GM12878 (cell line): Measurements from ENCODE around the gene ETHE1.

Source experiments
- CREM ChIP-seq: IDR thresholded peaks from 2 replicates; pipeline ENCODE4 v1.6.1; 2014; ENCODE audit warnings: antibody characterized with exemption, low read depth
- CTCF ChIP-seq, 3 experiments: IDR thresholded peaks in 2 of 3; conservative IDR thresholded peaks in 1 of 3; 2 replicates each; pipeline ENCODE4 v1.5.1; 2011; ENCODE audit warnings: low read depth in 3 of 3, low read length in 3 of 3, mild to moderate bottlenecking in 3 of 3, control low read depth in 2 of 3, moderate library complexity in 2 of 3, inconsistent platforms in 1 of 3, mixed read lengths in 1 of 3; ENCODE audit not compliant: control insufficient read depth in 2 of 3, insufficient read depth in 1 of 3; ENCODE audit errors: extremely low read depth in 1 of 3
- DPF2 ChIP-seq: fragments of 450-650 bp; IDR thresholded peaks from 2 replicates; pipeline ENCODE4 v1.6.1; 2017; ENCODE audit warnings: mild to moderate bottlenecking
- EGR1 ChIP-seq, 2 experiments: IDR thresholded peaks; 1 replicate in 1 of 2; 2 replicates in 1 of 2; pipeline ENCODE4 v1.6.1; 2011 to 2012; ENCODE audit warnings: low read depth in 2 of 2, low read length in 2 of 2, borderline replicate concordance in 1 of 2, mild to moderate bottlenecking in 1 of 2, moderate library complexity in 1 of 2
- EZH2 ChIP-seq: IDR thresholded peaks from 2 replicates; pipeline ENCODE4 v1.6.1; 2012; ENCODE audit warnings: low read depth, mild to moderate bottlenecking, control low read depth, inconsistent platforms, low read length, borderline replicate concordance; ENCODE audit not compliant: control insufficient read depth
- PKNOX1 ChIP-seq: fragments of 450-650 bp; IDR thresholded peaks from 2 replicates; pipeline ENCODE4 v1.6.1; 2016; ENCODE audit warnings: mild to moderate bottlenecking
- RCOR1 ChIP-seq: conservative IDR thresholded peaks from 2 replicates; pipeline ENCODE4 v1.6.1; 2012; ENCODE audit warnings: low read depth, low read length, improper control_type of control experiment
- SIN3A ChIP-seq: IDR thresholded peaks from 2 replicates; pipeline ENCODE4 v1.6.1; 2012; ENCODE audit warnings: low read depth, low read length, improper control_type of control experiment
- TAF1 ChIP-seq: IDR thresholded peaks from 2 replicates; pipeline ENCODE4 v1.6.1; 2011; ENCODE audit warnings: mild to moderate bottlenecking, low read depth, low read length, borderline replicate concordance
- YY1 ChIP-seq: IDR thresholded peaks from 2 replicates; pipeline ENCODE4 v1.6.1; 2011; ENCODE audit warnings: low read depth, mild to moderate bottlenecking, low read length
- ZNF622 ChIP-seq: fragments of 450-650 bp; IDR thresholded peaks from 2 replicates; pipeline ENCODE4 v1.6.1; 2017; ENCODE audit warnings: mild to moderate bottlenecking, inconsistent platforms
- ZSCAN29 ChIP-seq: fragments of 450-650 bp; IDR thresholded peaks from 2 replicates; pipeline ENCODE4 v1.6.1; 2017; ENCODE audit warnings: mild to moderate bottlenecking, moderate library complexity

GRCh38 chr19:43467730-43468129, 59.3 kb downstream of the ETHE1 start:
- no peak for TF ChIP-seq PKNOX1
- no peak for TF ChIP-seq SIN3A
- no peak for TF ChIP-seq CTCF (IDR thresholded peaks at IDR 0.05 in 2 of 3, conservative IDR thresholded peaks at IDR 0.05 in 1 of 3; ENCODE audit: control insufficient read depth in 2 of 3, extremely low read depth in 1 of 3, insufficient read depth in 1 of 3, low read depth in 3 of 3, low read length in 3 of 3)
- no peak for TF ChIP-seq RCOR1
- TF ChIP-seq EGR1 (IDR thresholded peaks at IDR 0.05; ENCODE audit: borderline replicate concordance in 1 of 2, low read depth in 2 of 2, low read length in 2 of 2) = no peak
- no peak for TF ChIP-seq TAF1
- TF ChIP-seq ZNF622 = no peak
- no peak for TF ChIP-seq DPF2
- no peak for TF ChIP-seq EZH2
- no peak for TF ChIP-seq CREM
- no peak for TF ChIP-seq ZSCAN29
- TF ChIP-seq YY1 = no peak
